Sigmoid colon (tissue), 7 donors: ENCODE measurements around the gene FCN1. TPM values are rescaled to one million over a fixed set of nuclear protein-coding genes. Genes with fewer than 3 reads are reported as not detected.
"Not testable (repeated sequence)": the region's sequence is repeated elsewhere in the genome, so short reads cannot be mapped to it uniquely, and the experiment has no call there.

Source experiments
- DNase-seq: peaks from one replicate; pipeline ENCODE4 v3.0.0-alpha.2; 2019
- H3K27ac ChIP-seq, 4 donors: fragments of 200-600 bp; sonication (generic); one replicate each; pipeline ENCODE4 v1.5.1; 2016 to 2019; ENCODE audit warnings: mild to moderate bottlenecking in 1 of 4
- H3K27me3 ChIP-seq, 3 donors: fragments of 200-600 bp; sonication (generic); one replicate each; pipeline ENCODE4 v1.5.1; 2019; ENCODE audit warnings: mild to moderate bottlenecking in 1 of 3
- H3K36me3 ChIP-seq, 4 donors: fragments of 200-600 bp; sonication (generic); one replicate each; pipeline ENCODE4 v1.5.1; 2016 to 2019
- H3K4me1 ChIP-seq, 4 donors: fragments of 200-600 bp; sonication (generic); one replicate each; pipeline ENCODE4 v1.5.1; 2017 to 2019
- H3K4me3 ChIP-seq, 4 donors: fragments of 200-600 bp; sonication (generic); one replicate each; pipeline ENCODE4 v1.5.1; 2017 to 2019; ENCODE audit warnings: mild to moderate bottlenecking in 2 of 4, moderate library complexity in 1 of 4
- H3K9me3 ChIP-seq, 4 donors: fragments of 200-600 bp in 3 of 4; sonication (generic) in 3 of 4; one replicate each; pipeline versions ENCODE4 v1.5.1 to v1.6.1; 2013 to 2019
- CTCF ChIP-seq, 4 experiments: fragments of 450-650 bp in 3 of 4; fragments of 200-600 bp in 1 of 4; IDR thresholded peaks; one replicate each; pipeline ENCODE4 v1.5.1; 2016 to 2019; ENCODE audit warnings: antibody characterized with exemption in 4 of 4, mild to moderate bottlenecking in 3 of 4, moderate library complexity in 2 of 4
- EP300 ChIP-seq, 4 donors: sonication (generic); formaldehyde crosslinking; IDR thresholded peaks; one replicate each; pipeline ENCODE4 v1.6.1; 2017; ENCODE audit warnings: antibody characterized with exemption in 4 of 4
- POLR2A ChIP-seq, 2 donors: fragments of 450-650 bp; IDR thresholded peaks; one replicate each; pipeline ENCODE4 v1.6.1; 2016; ENCODE audit warnings: antibody characterized with exemption in 2 of 2, mild to moderate bottlenecking in 2 of 2, moderate library complexity in 2 of 2
- POLR2AphosphoS5 ChIP-seq, 4 donors: sonication (generic); formaldehyde crosslinking; IDR thresholded peaks; one replicate each; pipeline ENCODE4 v1.6.1; 2017; ENCODE audit warnings: antibody characterized with exemption in 4 of 4
- WGBS, 2 donors: extraction: QIAGEN DNeasy Blood & Tissue Kit; methylation state at CpG; one replicate each; pipeline ENCODE4 v1.1.7; 2013; 5-methylcytosine and 5-hydroxymethylcytosine counted together
- intact Hi-C: fragments of 100-400 bp; cut with DNase I; formaldehyde crosslinking; loops from one replicate; pipeline ENCODE4 v1.15.1; 2023
- polyA plus RNA-seq, 3 donors: library from polyadenylated mRNA; stranded (reverse); fragments of 200-250 nt; gene quantifications; one replicate each; pipeline ENCODE4 v1.2.3, GENCODE V29; 2013
- total RNA-seq, 4 donors: library from RNA; depleted of rRNA; stranded (reverse); fragments of >200 nt; gene quantifications; one replicate each; pipeline ENCODE4 v1.1.0, GENCODE V29; 2016
- donor health status: healthy with polysubstance abuse.
- donor health status: Bipolar disorder and iron deficiency.
- donor health status: healthy.

Gene FCN1
- total and polyA plus RNA-seq, 7 donors, result 0.69 to 6.9 (median 1.4) TPM

- peaks cover 0 to 29% (median 4%) of the 10 kb centered on the region in 4 donors for H3K4me1 ChIP-seq
- peaks cover 0 to 4% (median 0%) of the 10 kb centered on the region in 3 donors for H3K27me3 ChIP-seq
- DNase-seq, result peak; percentile 50
- H3K9me3 ChIP-seq, result no peaks in the 10 kb centered on the region
- intact Hi-C loops, result no loop called here
- no peak overlapping the region for H3K4me3 ChIP-seq
- WGBS, 2 donors, result 78 to 90% methylated on average over 17 of the region's 17 CpGs
- TF ChIP-seq POLR2A (IDR thresholded peaks at IDR 0.05), result no peak
- TF ChIP-seq CTCF (IDR thresholded peaks at IDR 0.05), result no peak
- no peaks in the 10 kb centered on the region for H3K36me3 ChIP-seq
- no peak overlapping the region for H3K27ac ChIP-seq
These were observed 55.9 kb downstream of the FCN1 start for GRCh38 chr9:134861595-134862334.

- peaks cover 0 to 4% (median 0%) of the 10 kb centered on the region in 3 donors for H3K27me3 ChIP-seq
- DNase-seq, result peak; percentile 29
- no peak for TF ChIP-seq CTCF (IDR thresholded peaks at IDR 0.05)
- no peak for TF ChIP-seq POLR2A (IDR thresholded peaks at IDR 0.05)
- no peak for TF ChIP-seq POLR2AphosphoS5 (IDR thresholded peaks at IDR 0.05)
- no peak for TF ChIP-seq EP300 (IDR thresholded peaks at IDR 0.05)
- H3K36me3 ChIP-seq, result no peaks in the 10 kb centered on the region
- whole genome bisulfite sequencing, 2 donors, result 89 to 91% methylated on average over 13 of the region's 13 CpGs
- no peak overlapping the region for H3K27ac ChIP-seq
- H3K4me3 ChIP-seq, result no peak overlapping the region
- H3K4me1 ChIP-seq, result peaks cover 0 to 29% (median 4%) of the 10 kb centered on the region in 4 donors
- intact Hi-C loops, result no loop called here
- no peaks in the 10 kb centered on the region for H3K9me3 ChIP-seq
These were observed 57.2 kb downstream of the FCN1 start for GRCh38 chr9:134860510-134860909.

GRCh38 chr9:134858051-134858841 lies 59.5 kb downstream of the FCN1 start:
- Histone ChIP-seq H3K4me1 (peaks cover 0 to 12% (median 4%) of the 10 kb centered on the region in 4 donors), H3K27ac (no peak overlapping the region), H3K4me3 (no peak overlapping the region), H3K9me3 (no peaks in the 10 kb centered on the region), H3K36me3 (no peaks in the 10 kb centered on the region), H3K27me3 (no peaks in the 10 kb centered on the region)
- intact Hi-C loops, result no loop called here
- TF ChIP-seq CTCF (IDR thresholded peaks at IDR 0.05), result no peak
- TF ChIP-seq EP300 (IDR thresholded peaks at IDR 0.05), result no peak
- no peak for TF ChIP-seq POLR2AphosphoS5 (IDR thresholded peaks at IDR 0.05)
- TF ChIP-seq POLR2A (IDR thresholded peaks at IDR 0.05), result no peak
- WGBS, 2 donors, result 65 to 73% methylated on average over 11 of the region's 11 CpGs
- DNase-seq, result peak; percentile 56

GRCh38 chr9:134857451-134857850 lies 60.3 kb downstream of the FCN1 start:
- intact Hi-C loops, result not testable (repeated sequence)

GRCh38 chr9:134855900-134856377 lies 61.8 kb downstream of the FCN1 start:
- Histone ChIP-seq H3K9me3 (no peaks in the 10 kb centered on the region), H3K4me1 (peaks cover 0 to 9% (median 4%) of the 10 kb centered on the region in 4 donors), H3K36me3 (no peaks in the 10 kb centered on the region), H3K27me3 (no peaks in the 10 kb centered on the region), H3K4me3 (no peak overlapping the region), H3K27ac (no peak overlapping the region)
- TF ChIP-seq POLR2AphosphoS5 (IDR thresholded peaks at IDR 0.05) (no peak), POLR2A (IDR thresholded peaks at IDR 0.05) (no peak), CTCF (IDR thresholded peaks at IDR 0.05) (no peak), EP300 (IDR thresholded peaks at IDR 0.05) (no peak)
- intact Hi-C loops, result no loop called here
- DNase-seq, result no peak
- 77 to 78% methylated on average over 9 of the region's 9 CpGs for WGBS, 2 donors

More at GRCh38 chr9:134857451-134857850, 60.3 kb downstream of the FCN1 start:
- H3K27ac ChIP-seq, DNase-seq, H3K36me3 ChIP-seq, H3K4me1 ChIP-seq, H3K9me3 ChIP-seq, H3K27me3 ChIP-seq, H3K4me3 ChIP-seq: not testable (repeated sequence)
- 89 to 97% methylated on average over 2 of the region's 2 CpGs for WGBS, 2 donors
